ENCODE measurements around the gene TTYH2.

GRCh38 chr17:74252211-74252610, 38.8 kb downstream of the TTYH2 start:
- TF ChIP-seq CTCF (IDR thresholded peaks at IDR 0.05) (no peak), POLR2A (IDR thresholded peaks at IDR 0.05) (no peak)

Data from right lobe of liver (tissue), 4 donors.